ENCODE measurements around the gene KDM4D.
"Not testable (repeated sequence)": the region's sequence is repeated elsewhere in the genome, so short reads cannot be mapped to it uniquely, and the experiment has no call there.

KDM4D gene

GRCh38 chr11:94993400-94993943, 20.0 kb downstream of the KDM4D start:
- Histone ChIP-seq H3K27ac (ENCODE audit: low read length) (no peak overlapping the region), H3K36me3 (ENCODE audit: control insufficient read depth, insufficient read depth, low read length) (no peaks in the 10 kb centered on the region), H3K4me3 (ENCODE audit: low read length) (no peak overlapping the region), H3K27me3 (ENCODE audit: control insufficient read depth, insufficient read depth, low read length) (no peaks in the 10 kb centered on the region), H3K9me3 (ENCODE audit: control insufficient read depth, insufficient read depth, low read length) (no peaks in the 10 kb centered on the region), H3K4me1 (ENCODE audit: control insufficient read depth, insufficient read depth, low read length) (no peaks in the 10 kb centered on the region)
- WGBS (ENCODE audit: insufficient coverage, insufficient read length) = no CpG with 5 or more reads among the region's 2 CpGs
- no peak for DNase-seq (ENCODE audit: low read depth, low spot score)

- no CpG with 5 or more reads among the region's 6 CpGs for WGBS (ENCODE audit: insufficient coverage, insufficient read length)
- Histone ChIP-seq H3K4me3 (ENCODE audit: low read length) (no peak overlapping the region), H3K9me3 (ENCODE audit: control insufficient read depth, insufficient read depth, low read length) (no peaks in the 10 kb centered on the region), H3K36me3 (ENCODE audit: control insufficient read depth, insufficient read depth, low read length) (no peaks in the 10 kb centered on the region), H3K4me1 (ENCODE audit: control insufficient read depth, insufficient read depth, low read length) (no peaks in the 10 kb centered on the region), H3K27me3 (ENCODE audit: control insufficient read depth, insufficient read depth, low read length) (no peaks in the 10 kb centered on the region), H3K27ac (ENCODE audit: low read length) (no peak overlapping the region)
- no peak for DNase-seq (ENCODE audit: low read depth, low spot score)
Measured at GRCh38 chr11:94997437-94997836, 23.9 kb downstream of the KDM4D start.

- Histone ChIP-seq H3K36me3 (ENCODE audit: control insufficient read depth, insufficient read depth, low read length) (no peaks in the 10 kb centered on the region), H3K9me3 (ENCODE audit: control insufficient read depth, insufficient read depth, low read length) (no peaks in the 10 kb centered on the region), H3K27ac (ENCODE audit: low read length) (no peak overlapping the region), H3K27me3 (ENCODE audit: control insufficient read depth, insufficient read depth, low read length) (no peaks in the 10 kb centered on the region), H3K4me3 (ENCODE audit: low read length) (no peak overlapping the region), H3K4me1 (ENCODE audit: control insufficient read depth, insufficient read depth, low read length) (no peaks in the 10 kb centered on the region)
- no peak for DNase-seq (ENCODE audit: low read depth, low spot score)
- WGBS (ENCODE audit: insufficient coverage, insufficient read length) = no CpG with 5 or more reads among the region's 13 CpGs
Measured at GRCh38 chr11:94998285-94998684, 24.8 kb downstream of the KDM4D start.

GRCh38 chr11:95003716-95004115, 30.2 kb downstream of the KDM4D start:
- H3K9me3 ChIP-seq (ENCODE audit: control insufficient read depth, insufficient read depth, low read length) = no peaks in the 10 kb centered on the region
- H3K4me1 ChIP-seq (ENCODE audit: control insufficient read depth, insufficient read depth, low read length) = no peaks in the 10 kb centered on the region
- H3K36me3 ChIP-seq (ENCODE audit: control insufficient read depth, insufficient read depth, low read length) = no peaks in the 10 kb centered on the region
- H3K27me3 ChIP-seq (ENCODE audit: control insufficient read depth, insufficient read depth, low read length) = no peaks in the 10 kb centered on the region
- no peak overlapping the region for H3K27ac ChIP-seq (ENCODE audit: low read length)
- no peak for DNase-seq (ENCODE audit: low read depth, low spot score)
- no peak overlapping the region for H3K4me3 ChIP-seq (ENCODE audit: low read length)

DNA sequence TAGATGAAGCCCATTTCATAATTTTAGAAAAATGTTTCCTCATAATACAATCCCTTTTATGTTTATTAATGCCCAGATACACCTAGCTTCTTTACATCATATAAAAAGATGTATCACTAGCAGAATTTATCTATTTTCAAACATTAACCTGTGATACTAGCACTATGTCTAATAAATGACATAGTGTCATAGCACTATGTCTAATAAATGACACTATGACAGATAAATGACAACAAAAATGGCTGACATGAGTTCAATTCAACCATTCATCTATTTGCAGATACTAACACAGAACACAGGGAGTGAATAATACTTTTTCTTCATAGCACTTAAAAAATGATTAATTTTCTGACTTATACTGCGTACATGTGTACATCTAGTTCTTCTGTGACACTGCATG, 32.1 kb downstream of the KDM4D start:
- WGBS (ENCODE audit: insufficient coverage, insufficient read length) = no CpG with 5 or more reads among the region's 1 CpG
- no peak overlapping the region for H3K27ac ChIP-seq (ENCODE audit: low read length)
- no peak overlapping the region for H3K4me3 ChIP-seq (ENCODE audit: low read length)
- no peaks in the 10 kb centered on the region for H3K36me3 ChIP-seq (ENCODE audit: control insufficient read depth, insufficient read depth, low read length)
- no peaks in the 10 kb centered on the region for H3K9me3 ChIP-seq (ENCODE audit: control insufficient read depth, insufficient read depth, low read length)
- no peak for DNase-seq (ENCODE audit: low read depth, low spot score)
- no peaks in the 10 kb centered on the region for H3K4me1 ChIP-seq (ENCODE audit: control insufficient read depth, insufficient read depth, low read length)
- no peaks in the 10 kb centered on the region for H3K27me3 ChIP-seq (ENCODE audit: control insufficient read depth, insufficient read depth, low read length)

- H3K36me3 ChIP-seq (ENCODE audit: control insufficient read depth, insufficient read depth, low read length) = no peaks in the 10 kb centered on the region
- no peak overlapping the region for H3K4me3 ChIP-seq (ENCODE audit: low read length)
- no peak for DNase-seq (ENCODE audit: low read depth, low spot score)
- H3K27me3 ChIP-seq (ENCODE audit: control insufficient read depth, insufficient read depth, low read length) = no peaks in the 10 kb centered on the region
- H3K9me3 ChIP-seq (ENCODE audit: control insufficient read depth, insufficient read depth, low read length) = no peaks in the 10 kb centered on the region
- no peaks in the 10 kb centered on the region for H3K4me1 ChIP-seq (ENCODE audit: control insufficient read depth, insufficient read depth, low read length)
- H3K27ac ChIP-seq (ENCODE audit: low read length) = no peak overlapping the region
Measured at GRCh38 chr11:95011376-95011775, 37.9 kb downstream of the KDM4D start.

DNA sequence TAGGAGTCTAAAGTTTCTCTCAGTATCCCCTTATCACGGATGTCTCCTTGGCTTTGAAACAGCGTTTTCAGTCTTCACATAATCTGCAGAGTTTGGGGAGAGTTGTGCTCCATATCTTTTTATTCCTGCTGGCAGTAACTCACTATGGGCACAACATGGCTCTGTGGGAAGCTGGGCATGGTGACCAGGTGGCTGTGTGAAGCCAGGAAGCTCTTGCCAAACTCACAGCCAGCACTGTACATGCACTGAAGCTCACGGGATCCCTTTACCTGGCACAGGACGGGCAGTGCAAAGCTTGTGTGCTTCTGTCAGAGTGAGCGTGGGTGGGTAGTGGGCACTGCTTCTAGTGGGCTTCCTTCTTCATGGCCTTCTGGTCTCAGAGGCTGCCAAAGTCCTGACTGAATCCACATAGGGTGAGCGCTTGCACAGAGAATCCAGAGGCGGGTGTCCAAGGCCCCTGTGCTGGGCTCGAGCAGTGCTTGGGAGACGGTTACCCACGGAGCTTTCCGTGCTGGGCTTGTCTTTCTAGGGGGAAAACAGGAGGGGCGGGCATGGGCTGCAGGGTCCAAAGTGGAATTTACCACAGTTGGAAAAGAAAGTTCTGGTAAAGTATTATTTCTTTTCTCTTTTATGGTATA, 40.8 kb downstream of the KDM4D start:
- no CpG with 5 or more reads among the region's 12 CpGs for WGBS (ENCODE audit: insufficient coverage, insufficient read length)
- Histone ChIP-seq H3K4me3 (ENCODE audit: low read length) (no peak overlapping the region), H3K27ac (ENCODE audit: low read length) (no peak overlapping the region), H3K4me1 (ENCODE audit: control insufficient read depth, insufficient read depth, low read length) (no peaks in the 10 kb centered on the region), H3K27me3 (ENCODE audit: control insufficient read depth, insufficient read depth, low read length) (no peaks in the 10 kb centered on the region), H3K36me3 (ENCODE audit: control insufficient read depth, insufficient read depth, low read length) (no peaks in the 10 kb centered on the region), H3K9me3 (ENCODE audit: control insufficient read depth, insufficient read depth, low read length) (no peaks in the 10 kb centered on the region)
- no peak for DNase-seq (ENCODE audit: low read depth, low spot score)

GRCh38 chr11:95016139-95016538, 42.6 kb downstream of the KDM4D start:
- Histone ChIP-seq H3K27ac (ENCODE audit: low read length) (no peak overlapping the region), H3K36me3 (ENCODE audit: control insufficient read depth, insufficient read depth, low read length) (no peaks in the 10 kb centered on the region), H3K9me3 (ENCODE audit: control insufficient read depth, insufficient read depth, low read length) (no peaks in the 10 kb centered on the region), H3K4me3 (ENCODE audit: low read length) (no peak overlapping the region), H3K27me3 (ENCODE audit: control insufficient read depth, insufficient read depth, low read length) (no peaks in the 10 kb centered on the region), H3K4me1 (ENCODE audit: control insufficient read depth, insufficient read depth, low read length) (no peaks in the 10 kb centered on the region)
- no CpG with 5 or more reads among the region's 2 CpGs for WGBS (ENCODE audit: insufficient coverage, insufficient read length)
- no peak for DNase-seq (ENCODE audit: low read depth, low spot score)

DNA sequence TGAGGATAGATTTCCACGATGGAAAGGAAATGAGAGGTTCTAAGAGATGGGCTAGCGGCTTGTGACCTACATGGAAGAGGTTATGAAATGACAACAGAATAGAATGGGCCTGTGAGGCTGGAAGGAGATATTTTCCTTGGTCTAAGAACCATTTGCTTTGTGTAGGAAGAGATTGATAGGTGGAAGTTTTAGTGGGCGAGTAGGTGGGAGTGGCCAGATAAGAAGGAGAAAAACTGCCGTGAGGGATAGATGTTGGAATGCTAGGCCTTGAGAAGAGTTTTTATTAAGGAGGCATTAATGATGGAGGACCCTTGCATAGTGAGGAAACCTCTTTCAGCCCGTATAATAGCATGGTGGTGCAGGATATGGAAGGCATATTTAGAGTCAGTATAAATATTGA, 48.0 kb downstream of the KDM4D start:
- not testable (repeated sequence) for H3K36me3 ChIP-seq (ENCODE audit: control insufficient read depth, insufficient read depth, low read length); H3K27ac ChIP-seq (ENCODE audit: low read length); H3K9me3 ChIP-seq (ENCODE audit: control insufficient read depth, insufficient read depth, low read length); H3K27me3 ChIP-seq (ENCODE audit: control insufficient read depth, insufficient read depth, low read length); DNase-seq (ENCODE audit: low read depth, low spot score); H3K4me1 ChIP-seq (ENCODE audit: control insufficient read depth, insufficient read depth, low read length); H3K4me3 ChIP-seq (ENCODE audit: low read length)
- 100% methylated on average over 1 of the region's 5 CpGs for WGBS (ENCODE audit: insufficient coverage, insufficient read length)

GRCh38 chr11:95024958-95025357, 51.4 kb downstream of the KDM4D start, which contains the start of gene KDM4E:
Gene KDM4E, plus strand, starts transcription at chr11:95025258. Its CDS starts 300 bp downstream, at chr11:95025558.
- WGBS (ENCODE audit: insufficient coverage, insufficient read length) = no CpG with 5 or more reads among the region's 1 CpG
- H3K4me1 ChIP-seq (ENCODE audit: control insufficient read depth, insufficient read depth, low read length) = no peaks in the 10 kb centered on the region
- H3K27ac ChIP-seq (ENCODE audit: low read length) = no peak within 1 kb of the TSS
- DNase-seq (ENCODE audit: low read depth, low spot score) = no peak
- H3K4me3 ChIP-seq (ENCODE audit: low read length) = no peak within 1 kb of the TSS
- H3K9me3 ChIP-seq (ENCODE audit: control insufficient read depth, insufficient read depth, low read length) = no peaks in the 10 kb centered on the region
- H3K27me3 ChIP-seq (ENCODE audit: control insufficient read depth, insufficient read depth, low read length) = no peaks in the 10 kb centered on the region
- H3K36me3 ChIP-seq (ENCODE audit: control insufficient read depth, insufficient read depth, low read length) = no peaks in the 10 kb centered on the region

DNA sequence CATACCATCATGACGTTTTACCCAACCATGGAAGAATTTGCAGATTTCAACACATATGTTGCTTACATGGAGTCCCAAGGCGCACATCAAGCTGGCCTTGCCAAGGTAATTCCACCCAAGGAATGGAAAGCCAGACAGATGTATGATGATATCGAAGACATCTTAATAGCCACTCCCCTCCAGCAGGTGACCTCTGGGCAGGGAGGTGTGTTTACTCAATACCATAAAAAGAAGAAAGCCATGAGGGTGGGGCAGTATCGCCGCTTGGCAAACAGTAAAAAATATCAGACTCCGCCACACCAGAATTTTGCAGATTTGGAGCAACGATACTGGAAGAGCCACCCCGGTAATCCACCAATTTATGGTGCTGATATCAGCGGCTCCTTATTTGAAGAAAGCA, 52.1 kb downstream of the KDM4D start:
- not testable (repeated sequence) for DNase-seq (ENCODE audit: low read depth, low spot score); H3K9me3 ChIP-seq (ENCODE audit: control insufficient read depth, insufficient read depth, low read length); H3K27me3 ChIP-seq (ENCODE audit: control insufficient read depth, insufficient read depth, low read length); H3K4me3 ChIP-seq (ENCODE audit: low read length); H3K27ac ChIP-seq (ENCODE audit: low read length); H3K4me1 ChIP-seq (ENCODE audit: control insufficient read depth, insufficient read depth, low read length); H3K36me3 ChIP-seq (ENCODE audit: control insufficient read depth, insufficient read depth, low read length)
- WGBS (ENCODE audit: insufficient coverage, insufficient read length) = no CpG with 5 or more reads among the region's 9 CpGs

All from iPS DF 6.9 (cell line).